IMR-90 (cell line): ENCODE data around the gene C11orf58.
A peak's percentile ranks its signal among the peaks of the same experiment; 100 is the strongest.

Source experiments
- FOS ChIP-seq: fragments of 150-350 bp; IDR thresholded peaks from 2 replicates; pipeline ENCODE4 v1.6.1; 2016; ENCODE audit warnings: low read depth, low read length
- MAFK ChIP-seq: IDR thresholded peaks from 2 replicates; pipeline ENCODE4 v1.6.1; 2012; ENCODE audit warnings: low read depth, low read length, improper control_type of control experiment
- POLR2A ChIP-seq: IDR thresholded peaks from 2 replicates; pipeline ENCODE4 v1.6.1; 2012; ENCODE audit warnings: mild to moderate bottlenecking, low read depth, low read length
- RAD21 ChIP-seq: IDR thresholded peaks from 2 replicates; pipeline ENCODE4 v1.6.1; 2012; ENCODE audit warnings: low read length, improper control_type of control experiment
- SMC3 ChIP-seq: fragments of 150-350 bp; IDR thresholded peaks from 2 replicates; pipeline ENCODE4 v1.6.1; 2016; ENCODE audit warnings: low read depth, mild to moderate bottlenecking, antibody characterized with exemption, low read length, moderate library complexity
- TF ChIP-seq, protein P1 (sequence below): conservative IDR thresholded peaks from 2 replicates; pipeline ENCODE4 v1.5.1; 2012; ENCODE audit warnings: mild to moderate bottlenecking, low read depth, low read length, improper control_type of control experiment

DNA sequence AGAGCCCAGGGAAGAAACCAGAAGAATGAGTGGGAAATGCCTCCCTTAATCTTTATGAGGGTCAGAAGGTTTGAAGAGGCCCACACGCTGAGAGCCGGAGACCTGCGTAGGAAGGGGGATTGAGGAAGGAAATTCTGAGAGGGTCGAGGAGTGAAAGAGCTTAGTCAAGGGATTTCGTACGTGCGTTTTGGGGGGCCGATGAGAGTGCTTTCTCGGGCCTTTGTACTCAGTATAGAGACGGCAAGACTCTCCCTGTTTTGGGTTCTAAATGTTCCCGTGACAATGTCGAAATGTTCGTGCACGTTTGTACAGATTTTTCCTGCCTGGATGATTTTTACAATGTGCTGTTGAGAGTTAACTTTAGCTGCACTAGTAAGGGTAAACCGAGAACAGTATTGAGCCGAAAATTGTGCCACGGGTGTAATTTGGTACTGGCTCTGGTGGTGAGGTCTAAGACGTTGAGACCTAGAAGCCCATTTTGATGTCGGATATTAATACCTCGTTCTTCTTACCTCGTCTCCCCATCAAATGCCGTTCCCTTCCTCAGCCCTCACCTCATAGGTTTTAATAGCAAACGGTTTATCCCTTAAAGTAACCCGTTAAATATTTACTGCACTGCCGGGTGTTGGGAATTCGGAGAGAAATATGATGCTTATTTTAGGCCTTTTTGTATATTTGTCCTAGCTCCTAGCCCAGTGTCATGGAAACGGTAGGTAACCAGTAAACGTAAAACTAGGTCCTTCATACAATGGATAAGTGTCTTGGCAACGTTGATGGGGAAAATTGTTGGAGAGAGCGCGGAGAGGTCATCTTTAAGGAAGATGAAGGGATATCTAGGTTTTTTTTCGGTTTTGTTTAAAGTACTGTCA is 734 bp downstream of the C11orf58 start:
- TF ChIP-seq FOS (no peak), POLR2A (peak; percentile 41; the same call in 1 of the 2 replicates), RAD21 (no peak), MAFK (no peak), SMC3 (no peak)
- TF ChIP-seq, protein P1, sequence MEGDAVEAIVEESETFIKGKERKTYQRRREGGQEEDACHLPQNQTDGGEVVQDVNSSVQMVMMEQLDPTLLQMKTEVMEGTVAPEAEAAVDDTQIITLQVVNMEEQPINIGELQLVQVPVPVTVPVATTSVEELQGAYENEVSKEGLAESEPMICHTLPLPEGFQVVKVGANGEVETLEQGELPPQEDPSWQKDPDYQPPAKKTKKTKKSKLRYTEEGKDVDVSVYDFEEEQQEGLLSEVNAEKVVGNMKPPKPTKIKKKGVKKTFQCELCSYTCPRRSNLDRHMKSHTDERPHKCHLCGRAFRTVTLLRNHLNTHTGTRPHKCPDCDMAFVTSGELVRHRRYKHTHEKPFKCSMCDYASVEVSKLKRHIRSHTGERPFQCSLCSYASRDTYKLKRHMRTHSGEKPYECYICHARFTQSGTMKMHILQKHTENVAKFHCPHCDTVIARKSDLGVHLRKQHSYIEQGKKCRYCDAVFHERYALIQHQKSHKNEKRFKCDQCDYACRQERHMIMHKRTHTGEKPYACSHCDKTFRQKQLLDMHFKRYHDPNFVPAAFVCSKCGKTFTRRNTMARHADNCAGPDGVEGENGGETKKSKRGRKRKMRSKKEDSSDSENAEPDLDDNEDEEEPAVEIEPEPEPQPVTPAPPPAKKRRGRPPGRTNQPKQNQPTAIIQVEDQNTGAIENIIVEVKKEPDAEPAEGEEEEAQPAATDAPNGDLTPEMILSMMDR = no peak
